Activated CD4-positive, alpha-beta T cell treated with anti-CD3 and anti-CD28 coated beads, Interleukin-2, amount 50 U/mL, for 4 hours (primary cell): Measurements from ENCODE around the gene CHL1.
"Not testable (repeated sequence)": the region's sequence is repeated elsewhere in the genome, so short reads cannot be mapped to it uniquely, and the experiment has no call there.

Experiments
- DNase-seq, 2 experiments: peaks; one replicate each; pipeline ENCODE4 v3.0.0-alpha.2; 2020

The CHL1 gene

GRCh38 chr3:339351-339750 lies 142.8 kb downstream of the CHL1 start:
- no peak for DNase-seq

DNA sequence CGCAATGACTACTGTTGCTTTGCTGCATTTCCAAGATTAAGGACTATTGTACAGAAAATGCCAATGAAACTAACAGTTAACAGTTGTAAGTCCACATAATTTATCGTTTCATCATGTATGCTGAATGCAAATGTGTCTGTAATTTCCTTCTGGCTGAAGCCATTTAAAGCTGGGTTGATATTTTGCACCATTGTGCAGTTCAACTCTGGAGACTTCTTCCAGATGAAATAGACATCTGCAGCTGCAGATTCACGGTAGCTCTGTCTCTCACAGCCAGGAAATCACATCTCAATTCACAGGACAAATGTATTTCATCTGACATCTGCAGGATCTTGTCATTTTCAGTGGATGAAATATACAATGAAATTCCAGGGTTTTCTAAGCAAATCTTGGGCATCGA lies 145.4 kb downstream of the CHL1 start:
- DNase-seq = no peak

DNA sequence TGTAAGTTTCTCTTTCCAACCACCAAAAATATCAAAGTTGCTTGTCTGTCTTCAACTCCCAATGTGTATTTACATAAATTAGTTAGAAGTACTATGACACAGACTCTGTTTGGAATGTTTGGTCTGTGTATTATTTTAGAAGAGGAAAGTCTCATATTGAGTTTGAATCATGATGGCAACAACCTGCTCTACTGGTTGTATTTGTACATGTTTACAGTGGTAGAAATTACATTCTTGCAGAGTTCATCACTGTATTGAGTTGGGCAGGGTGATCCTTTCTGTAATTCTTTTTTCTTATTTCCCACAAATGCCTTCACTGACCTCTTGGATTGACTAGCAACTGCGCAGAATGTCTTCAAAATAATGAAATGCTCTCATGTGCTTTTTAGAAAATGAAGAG lies 149.6 kb downstream of the CHL1 start:
- DNase-seq = no peak

DNA sequence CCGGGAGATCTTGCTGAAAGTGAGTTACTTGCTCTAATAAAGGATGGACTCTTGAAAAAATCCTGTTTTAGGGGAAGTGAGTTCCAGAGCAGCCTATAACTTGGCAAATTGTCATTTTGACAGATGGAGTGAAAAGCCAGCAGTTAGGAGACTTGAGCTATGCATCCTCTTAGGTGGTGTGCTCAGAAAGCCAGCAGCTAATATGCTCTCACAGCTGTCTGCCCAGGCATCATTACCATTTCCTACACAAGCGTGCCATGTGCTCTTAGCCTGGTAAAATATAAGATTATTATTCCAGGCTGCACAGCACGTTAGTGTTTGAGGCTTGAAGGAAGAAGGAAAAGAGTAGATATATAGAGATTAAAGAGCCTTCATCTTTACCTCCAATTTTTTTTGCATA lies 151.0 kb downstream of the CHL1 start:
- DNase-seq = no peak

DNA sequence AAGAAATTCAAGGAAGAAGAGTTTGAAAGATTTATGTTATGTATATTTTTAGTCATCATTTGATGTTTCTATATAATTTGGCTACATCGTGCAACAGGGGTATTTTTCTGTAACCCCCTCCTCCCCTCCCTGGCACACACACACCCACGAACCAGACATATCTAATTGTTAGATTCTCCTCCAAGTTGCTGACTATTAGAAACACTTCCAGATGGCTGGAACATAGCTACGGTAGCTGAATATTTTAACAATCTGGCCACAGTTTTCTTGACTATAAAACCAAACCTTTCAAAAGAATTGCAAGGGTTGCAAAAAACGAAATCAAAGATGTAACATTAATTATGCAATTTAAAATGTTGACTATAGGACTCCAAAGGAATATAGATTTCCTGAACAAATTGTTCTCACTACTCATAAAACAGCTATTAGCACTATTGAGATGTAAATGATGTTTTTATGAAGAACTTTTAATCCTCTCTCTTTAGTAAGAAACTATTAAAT lies 154.4 kb downstream of the CHL1 start:
- no peak for DNase-seq

- DNase-seq = no peak
These were observed 156.0 kb downstream of the CHL1 start for GRCh38 chr3:352599-352998.

GRCh38 chr3:353191-353739 lies 156.7 kb downstream of the CHL1 start:
- DNase-seq = no peak

GRCh38 chr3:354432-354831 lies 157.9 kb downstream of the CHL1 start:
- no peak for DNase-seq

GRCh38 chr3:355622-356021 lies 159.1 kb downstream of the CHL1 start:
- DNase-seq = no peak

DNA sequence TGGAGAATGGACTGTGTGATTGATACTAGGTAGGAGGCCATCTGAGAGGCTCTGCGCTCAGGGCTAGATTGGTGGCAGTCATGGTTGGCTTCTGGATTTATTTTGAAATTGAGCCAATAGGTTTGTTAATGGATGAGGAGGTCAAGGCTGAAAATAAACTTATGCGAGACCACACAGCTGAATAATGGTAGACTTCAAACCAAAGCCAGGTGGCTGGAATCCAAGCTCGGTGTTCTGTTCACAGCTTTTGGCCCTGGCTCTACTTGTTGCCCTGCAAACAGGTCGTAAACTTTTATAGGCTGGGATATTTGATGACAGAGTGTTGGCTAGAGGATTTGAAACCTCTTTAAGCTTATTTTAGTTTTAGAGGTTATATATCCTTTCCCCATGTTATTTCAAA lies 160.4 kb downstream of the CHL1 start:
- DNase-seq = no peak

DNA sequence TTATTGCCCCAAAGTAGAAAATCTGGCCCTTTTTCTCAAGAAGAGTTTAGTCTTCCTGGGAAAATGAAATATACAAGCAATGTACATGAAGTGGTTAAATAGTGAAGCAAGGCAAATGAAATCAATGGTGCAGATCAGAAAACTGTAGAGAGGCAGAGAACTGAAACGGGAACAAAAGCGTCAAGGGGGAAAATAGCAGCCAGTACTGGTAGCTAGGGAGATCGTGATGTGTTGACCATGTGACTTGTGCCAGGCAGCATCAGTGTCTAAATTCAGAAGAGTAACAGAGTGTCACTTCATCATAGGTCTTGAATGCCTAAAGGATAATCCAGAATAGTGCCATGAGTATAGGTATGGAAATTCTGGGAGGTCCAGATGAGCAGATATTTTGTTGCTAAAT lies 163.1 kb downstream of the CHL1 start:
- DNase-seq = no peak

- no peak for DNase-seq
These were observed 166.2 kb downstream of the CHL1 start for GRCh38 chr3:362681-363338.

GRCh38 chr3:364287-364686 lies 167.7 kb downstream of the CHL1 start:
- no peak for DNase-seq

DNA sequence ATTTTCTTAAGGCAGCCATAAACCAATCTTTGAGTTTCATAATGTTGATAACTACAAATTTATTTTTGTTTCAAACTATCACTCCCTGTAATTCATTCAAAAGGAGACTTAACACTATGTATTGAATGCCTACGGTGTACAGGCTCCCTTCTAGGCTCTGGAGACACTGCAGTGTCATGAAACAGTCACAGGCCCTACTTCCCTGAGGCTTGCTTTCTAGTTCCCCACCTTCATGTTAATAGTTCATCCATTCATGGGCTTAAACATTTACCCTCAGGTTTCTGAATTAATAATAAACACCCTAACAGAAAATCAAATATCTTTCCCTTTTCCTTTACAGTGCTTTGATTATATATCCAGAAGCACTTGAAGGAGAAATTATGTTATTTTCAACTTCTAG lies 168.7 kb downstream of the CHL1 start:
- no peak for DNase-seq

DNA sequence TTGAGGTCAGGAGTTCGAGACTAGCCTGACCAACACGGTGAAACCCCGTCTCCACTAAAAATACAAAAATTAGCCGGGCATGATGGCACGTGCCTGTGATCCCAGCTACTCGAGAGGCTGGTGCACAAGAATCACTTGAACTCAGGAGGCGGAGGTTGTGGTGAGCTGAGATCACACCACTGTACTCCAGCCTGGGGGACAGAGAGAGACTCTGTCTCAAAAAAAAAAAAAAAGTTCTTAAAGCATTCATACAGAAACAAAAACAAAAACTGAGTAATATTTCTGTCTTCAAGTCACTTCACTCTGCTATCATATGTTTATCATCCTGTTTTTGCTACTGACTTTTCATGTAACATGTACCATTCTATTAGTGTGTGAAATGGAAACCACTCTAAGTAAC lies 169.7 kb downstream of the CHL1 start:
- not testable (repeated sequence) for DNase-seq

- no peak for DNase-seq
These were observed 176.7 kb downstream of the CHL1 start for GRCh38 chr3:373193-373779.

DNA sequence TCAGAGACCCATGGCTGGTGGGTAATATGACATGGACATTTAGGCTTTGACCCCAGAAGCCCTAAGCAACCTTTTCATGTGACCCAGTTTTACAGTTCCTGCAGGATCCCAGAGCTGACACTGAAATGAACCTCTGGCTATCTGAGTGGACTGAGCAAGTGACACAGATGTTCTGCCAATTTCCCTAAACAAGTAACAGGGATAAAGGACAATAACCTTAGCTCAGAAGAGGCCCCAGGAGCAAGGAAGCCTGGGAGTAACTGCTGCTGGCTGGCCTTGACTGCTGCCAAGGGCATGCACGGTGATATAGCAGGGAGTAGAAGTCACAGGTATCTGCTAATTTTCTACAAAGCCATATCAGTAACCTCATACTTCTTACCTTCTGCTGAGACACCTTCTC lies 177.9 kb downstream of the CHL1 start:
- DNase-seq = no peak

- DNase-seq = no peak
These were observed 180.6 kb downstream of the CHL1 start for GRCh38 chr3:377158-377561.

DNA sequence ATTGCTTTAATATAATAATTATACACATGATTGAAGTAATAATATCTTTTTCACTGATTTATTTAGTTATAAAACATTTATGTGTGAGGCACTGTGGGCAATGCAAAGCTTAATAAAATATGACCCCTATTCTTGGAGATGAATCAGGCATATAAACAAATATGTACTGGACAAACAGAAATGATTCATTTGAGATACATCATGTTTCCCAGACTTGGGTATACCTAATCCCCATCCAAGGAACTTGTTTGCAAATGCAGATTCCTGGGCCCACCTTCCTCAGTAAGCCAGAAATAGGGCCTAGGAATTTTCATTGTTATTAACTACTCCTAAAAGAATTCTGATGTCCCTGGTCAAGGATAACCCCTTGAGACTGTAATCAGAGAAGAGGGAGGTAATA lies 184.2 kb downstream of the CHL1 start:
- DNase-seq = no peak

DNA sequence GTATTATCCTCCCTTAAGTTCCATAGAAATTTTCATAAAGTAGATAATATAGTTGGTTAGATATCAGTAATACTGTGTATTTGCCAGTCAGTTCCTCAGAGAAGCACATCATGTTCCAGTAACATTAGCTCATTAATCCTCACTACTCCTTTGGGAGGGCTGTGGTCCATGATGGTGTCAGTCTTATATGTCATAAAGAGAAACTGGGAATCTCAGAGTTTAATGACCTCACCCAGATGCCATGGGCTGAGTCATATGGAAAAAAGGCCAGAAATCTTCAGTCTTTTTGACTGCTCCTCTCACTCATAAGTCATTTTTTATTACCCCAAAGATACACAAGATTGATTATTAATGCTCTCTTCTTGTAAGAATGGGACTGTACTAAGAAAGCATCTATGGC lies 188.6 kb downstream of the CHL1 start:
- no peak for DNase-seq

DNA sequence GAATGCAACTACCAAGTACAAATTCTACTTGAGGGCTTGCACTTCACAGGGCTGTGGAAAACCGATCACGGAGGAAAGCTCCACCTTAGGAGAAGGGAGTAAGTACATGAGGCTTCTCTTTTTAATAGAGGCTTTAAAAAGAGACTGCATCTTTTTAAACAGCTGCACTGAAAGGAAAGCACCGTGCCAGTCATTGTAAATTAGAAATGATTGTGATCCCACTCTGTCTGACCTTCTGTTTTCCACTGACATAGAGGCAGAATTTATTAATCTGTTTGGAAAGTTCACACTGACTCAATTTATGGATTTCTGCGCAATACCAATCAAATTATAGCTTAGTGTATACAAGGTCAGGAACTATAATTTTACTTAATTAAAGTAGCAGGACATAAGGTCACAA lies 198.2 kb downstream of the CHL1 start:
- DNase-seq = no peak

DNA sequence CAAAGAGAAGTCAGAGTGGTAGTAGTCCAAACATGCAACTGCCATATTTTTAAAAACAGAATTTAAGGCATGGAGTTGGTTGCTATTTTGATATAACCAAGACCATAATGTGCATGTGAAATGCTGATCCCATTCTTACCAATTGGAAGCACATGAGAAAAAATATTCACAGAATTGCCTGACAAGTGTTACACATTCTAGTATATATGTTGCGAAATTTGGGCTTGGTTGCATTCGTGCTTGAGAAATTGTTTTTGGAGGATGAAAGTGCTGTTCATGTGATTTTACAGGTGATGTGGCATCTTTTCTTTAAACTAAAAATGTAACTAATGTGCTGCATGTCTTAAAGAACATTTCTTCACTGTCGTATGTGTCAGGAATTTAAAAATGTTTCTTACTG lies 199.7 kb downstream of the CHL1 start:
- no peak for DNase-seq

DNA sequence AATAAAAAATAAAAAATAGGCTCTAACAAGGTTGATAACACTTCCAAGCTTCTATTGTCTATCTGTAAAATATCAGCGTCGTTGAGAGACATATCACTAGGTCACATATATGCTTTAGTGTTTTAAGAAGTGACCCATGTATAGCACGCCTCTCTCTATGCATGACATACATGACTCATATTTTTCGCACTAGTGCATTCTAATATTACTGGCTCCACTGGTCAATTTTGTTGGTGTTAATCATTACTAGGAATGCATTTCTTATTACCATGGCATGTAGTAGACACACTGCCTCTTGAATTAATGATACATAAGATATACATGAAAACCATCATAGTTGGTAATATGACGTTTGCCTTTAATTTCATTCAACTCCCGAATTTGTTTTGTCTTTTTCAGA lies 203.1 kb downstream of the CHL1 start:
- no peak for DNase-seq

DNA sequence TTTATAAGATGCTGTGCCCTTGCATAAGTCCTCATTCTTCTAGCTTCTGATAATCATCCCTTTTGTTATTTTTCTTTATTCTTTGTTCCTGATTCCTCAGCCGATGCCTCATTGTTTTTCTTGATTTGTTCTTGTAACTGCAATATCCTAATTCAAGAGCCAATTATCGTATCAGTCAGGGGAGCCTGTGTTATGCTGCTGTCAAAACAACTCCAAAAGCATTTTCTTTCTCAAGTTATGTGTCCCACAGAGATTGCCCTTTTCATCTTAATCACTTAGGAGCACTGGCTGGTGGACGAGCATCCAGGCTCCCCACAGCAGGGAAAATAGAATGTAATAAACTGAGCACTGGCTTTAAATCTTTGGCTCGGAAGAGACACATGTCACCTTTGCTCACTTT lies 207.3 kb downstream of the CHL1 start:
- no peak for DNase-seq

DNA sequence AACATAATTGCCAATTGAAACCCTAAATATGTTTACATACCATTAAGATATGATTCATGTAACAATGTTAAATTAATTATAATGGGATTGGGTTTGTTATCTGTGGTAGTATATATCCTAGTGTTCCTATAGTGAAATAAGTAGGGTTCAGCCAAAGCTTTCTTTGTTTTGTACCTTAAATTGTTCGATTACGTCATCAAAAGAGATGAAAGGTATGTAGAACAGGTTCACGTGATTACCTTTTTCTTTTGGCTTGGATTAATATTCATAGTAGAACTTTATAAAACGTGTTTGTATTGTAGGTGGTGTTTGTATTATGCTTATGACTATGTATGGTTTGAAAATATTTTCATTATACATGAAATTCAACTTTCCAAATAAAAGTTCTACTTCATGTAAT lies 212.4 kb downstream of the CHL1 start:
- no peak for DNase-seq
